Mesenchymal stem cell (in vitro differentiated cells and primary cell): Measurements from ENCODE around the gene RAPGEF4.

Experiments
- DNase-seq: peaks from one replicate; pipeline ENCODE4 v3.0.0-alpha.2; 2013
- H2AFZ ChIP-seq: one replicate; pipeline ENCODE4 v1.6.1; 2013; ENCODE audit warnings: low read depth, mild to moderate bottlenecking, control low read depth, inconsistent platforms, low read length, moderate library complexity
- H2AK5ac ChIP-seq: 2 replicates; pipeline ENCODE4 v1.6.1; 2013; ENCODE audit warnings: low read length, moderate library complexity, mild to moderate bottlenecking, inconsistent platforms; ENCODE audit not compliant: severe bottlenecking
- H2BK120ac ChIP-seq: one replicate; pipeline ENCODE4 v1.6.1; 2013; ENCODE audit warnings: low read depth, mild to moderate bottlenecking, inconsistent platforms, low read length, moderate library complexity
- H2BK12ac ChIP-seq, 2 experiments: one replicate each; pipeline ENCODE4 v1.6.1; 2013; ENCODE audit warnings: inconsistent platforms in 2 of 2, low read length in 2 of 2, mild to moderate bottlenecking in 2 of 2, moderate library complexity in 2 of 2, control low read depth in 1 of 2
- H2BK15ac ChIP-seq: one replicate; pipeline ENCODE4 v1.6.1; 2013; ENCODE audit warnings: mild to moderate bottlenecking, low read depth, inconsistent platforms; ENCODE audit not compliant: poor library complexity, severe bottlenecking
- H2BK5ac ChIP-seq: 2 replicates; pipeline ENCODE4 v1.6.1; 2013; ENCODE audit warnings: low read depth, mild to moderate bottlenecking, low read length, control low read depth, inconsistent platforms; ENCODE audit not compliant: poor library complexity, severe bottlenecking
- H3K14ac ChIP-seq, 2 experiments: one replicate each; pipeline ENCODE4 v1.6.1; 2013; ENCODE audit warnings: inconsistent platforms in 2 of 2, low read length in 2 of 2, control low read depth in 1 of 2, mild to moderate bottlenecking in 1 of 2, moderate library complexity in 1 of 2
- H3K18ac ChIP-seq, 2 experiments: one replicate each; pipeline ENCODE4 v1.6.1; 2013; ENCODE audit warnings: inconsistent platforms in 2 of 2, low read length in 2 of 2, control low read depth in 1 of 2, low read depth in 1 of 2, mild to moderate bottlenecking in 1 of 2
- H3K23ac ChIP-seq, 2 experiments: one replicate each; pipeline ENCODE4 v1.6.1; 2013; ENCODE audit warnings: inconsistent platforms in 2 of 2, low read length in 2 of 2, mild to moderate bottlenecking in 2 of 2, moderate library complexity in 2 of 2, control low read depth in 1 of 2
- H3K27ac ChIP-seq: 2 replicates; pipeline ENCODE4 v1.5.1; 2013; ENCODE audit warnings: mild to moderate bottlenecking, moderate library complexity, low read length, control low read depth, inconsistent platforms; ENCODE audit not compliant: poor library complexity, severe bottlenecking
- H3K27me3 ChIP-seq, 2 experiments: 2 replicates each; pipeline versions ENCODE4 v1.6.1 to v1.7.0; 2013; ENCODE audit warnings: low read length in 2 of 2, mild to moderate bottlenecking in 2 of 2, moderate library complexity in 2 of 2, control low read depth in 1 of 2, inconsistent platforms in 1 of 2; ENCODE audit not compliant: control insufficient read depth in 1 of 2, insufficient read depth in 1 of 2
- H3K36me3 ChIP-seq, 2 experiments: 2 replicates each; pipeline versions ENCODE4 v1.6.1 to v1.7.0; 2013; ENCODE audit warnings: low read length in 2 of 2, control low read depth in 1 of 2, inconsistent platforms in 1 of 2, low read depth in 1 of 2, mild to moderate bottlenecking in 1 of 2; ENCODE audit not compliant: insufficient read depth in 2 of 2, control insufficient read depth in 1 of 2
- H3K4ac ChIP-seq, 2 experiments: one replicate each; pipeline ENCODE4 v1.6.1; 2013; ENCODE audit warnings: inconsistent platforms in 2 of 2, low read length in 2 of 2, mild to moderate bottlenecking in 2 of 2, moderate library complexity in 2 of 2, control low read depth in 1 of 2, low read depth in 1 of 2
- H3K4me1 ChIP-seq: 2 replicates; pipeline ENCODE4 v1.6.1; 2013; ENCODE audit warnings: low read depth, low read length, control low read depth; ENCODE audit not compliant: control insufficient read depth, insufficient read depth
- H3K4me2 ChIP-seq: 2 replicates; pipeline ENCODE4 v1.6.1; 2013; ENCODE audit warnings: low read length, mild to moderate bottlenecking, inconsistent platforms; ENCODE audit not compliant: poor library complexity, severe bottlenecking
- H3K4me3 ChIP-seq, 2 experiments: 2 replicates each; pipeline versions ENCODE4 v1.5.1 to v1.7.0; 2013; ENCODE audit warnings: low read length in 2 of 2, mild to moderate bottlenecking in 2 of 2, control low read depth in 1 of 2, low read depth in 1 of 2; ENCODE audit not compliant: insufficient read depth in 1 of 2
- H3K79me1 ChIP-seq: replicated peaks from 2 replicates; pipeline ENCODE4 v1.6.1; 2013; ENCODE audit warnings: mild to moderate bottlenecking, control low read depth, low read length, inconsistent platforms; ENCODE audit not compliant: poor library complexity, severe bottlenecking
- H3K9ac ChIP-seq: 2 replicates; pipeline ENCODE4 v1.7.0; 2013; ENCODE audit warnings: mild to moderate bottlenecking, low read length, moderate library complexity
- H3K9me3 ChIP-seq: 2 replicates; pipeline ENCODE4 v1.7.0; 2013; ENCODE audit warnings: mild to moderate bottlenecking, low read length; ENCODE audit not compliant: control insufficient read depth
- H4K8ac ChIP-seq: one replicate; pipeline ENCODE4 v1.6.1; 2013; ENCODE audit warnings: inconsistent platforms, mild to moderate bottlenecking, low read length, moderate library complexity
- H4K91ac ChIP-seq: one replicate; pipeline ENCODE4 v1.6.1; 2013; ENCODE audit warnings: mild to moderate bottlenecking, low read length, inconsistent platforms
- WGBS: methylation state at CpG from one replicate; pipeline ENCODE4 v1.1.7; 2013; ENCODE audit warnings: mixed read lengths; 5-methylcytosine and 5-hydroxymethylcytosine counted together

The RAPGEF4 gene

GRCh38 chr2:172970660-172971059, 235.0 kb downstream of the RAPGEF4 start:
- H3K9me3 ChIP-seq: no peaks in the 10 kb centered on the region
- no peaks in the 10 kb centered on the region for H3K27me3 ChIP-seq
- H3K79me1 ChIP-seq: no peaks in the 10 kb centered on the region
- H3K18ac ChIP-seq: no peak overlapping the region
- no peak overlapping the region for H3K4ac ChIP-seq
- no peaks in the 10 kb centered on the region for H3K36me3 ChIP-seq
- H3K4me3 ChIP-seq: no peak overlapping the region
- H2BK12ac ChIP-seq: no peak overlapping the region
- no peak overlapping the region for H3K23ac ChIP-seq
- H3K4me2 ChIP-seq: no peak overlapping the region
- H2BK5ac ChIP-seq: no peak overlapping the region
- WGBS: 93% methylated on average over 4 of the region's 4 CpGs
- H2BK15ac ChIP-seq: no peak overlapping the region
- no peak overlapping the region for H4K8ac ChIP-seq
- H3K14ac ChIP-seq: no peak overlapping the region
- H2BK120ac ChIP-seq: no peak overlapping the region
- no peak overlapping the region for H2AFZ ChIP-seq
- no peak overlapping the region for H3K27ac ChIP-seq
- no peak for DNase-seq
- peaks cover 10% of the 10 kb centered on the region for H3K4me1 ChIP-seq
- no peak overlapping the region for H3K9ac ChIP-seq
- H4K91ac ChIP-seq: no peak overlapping the region
- H2AK5ac ChIP-seq: no peak overlapping the region

- Histone ChIP-seq H3K18ac (no peak overlapping the region), H2BK120ac (no peak overlapping the region), H3K4me2 (no peak overlapping the region), H4K8ac (no peak overlapping the region), H3K4me1 (peaks cover 7% of the 10 kb centered on the region), H3K79me1 (no peaks in the 10 kb centered on the region), H2BK12ac (no peak overlapping the region), H3K4ac (no peak overlapping the region), H4K91ac (no peak overlapping the region), H2BK15ac (no peak overlapping the region), H3K14ac (no peak overlapping the region), H2BK5ac (no peak overlapping the region), H3K36me3 (no peaks in the 10 kb centered on the region), H2AFZ (no peak overlapping the region), H3K4me3 (no peak overlapping the region), H3K27ac (no peak overlapping the region), H3K23ac (no peak overlapping the region), H3K27me3 (peaks cover 6 to 10% of the 10 kb centered on the region in 2 experiments), H3K9me3 (no peaks in the 10 kb centered on the region), H3K9ac (no peak overlapping the region), H2AK5ac (no peak overlapping the region)
- 48% methylated on average over 11 of the region's 12 CpGs for WGBS
- DNase-seq: peak; percentile 60
These were observed 236.5 kb downstream of the RAPGEF4 start for GRCh38 chr2:172972005-172972619.

GRCh38 chr2:172974762-172975161, 239.1 kb downstream of the RAPGEF4 start:
- Histone ChIP-seq H3K27ac (no peak overlapping the region), H4K8ac (no peak overlapping the region), H4K91ac (no peak overlapping the region), H3K36me3 (no peaks in the 10 kb centered on the region), H2AK5ac (no peak overlapping the region), H3K4me2 (no peak overlapping the region), H3K9ac (no peak overlapping the region), H2BK15ac (no peak overlapping the region), H3K4ac (no peak overlapping the region), H3K9me3 (no peaks in the 10 kb centered on the region), H3K27me3 (peaks cover 15 to 23% of the 10 kb centered on the region in 2 experiments), H3K4me1 (no peaks in the 10 kb centered on the region), H3K18ac (no peak overlapping the region), H3K23ac (no peak overlapping the region), H2AFZ (no peak overlapping the region), H2BK5ac (no peak overlapping the region), H2BK12ac (no peak overlapping the region), H3K14ac (no peak overlapping the region), H3K79me1 (no peaks in the 10 kb centered on the region), H2BK120ac (no peak overlapping the region), H3K4me3 (no peak overlapping the region)
- no peak for DNase-seq
- 88% methylated on average over 3 of the region's 4 CpGs for WGBS

- H2BK5ac ChIP-seq: no peak overlapping the region
- no peak overlapping the region for H3K4me2 ChIP-seq
- H3K9ac ChIP-seq: no peak overlapping the region
- no peaks in the 10 kb centered on the region for H3K36me3 ChIP-seq
- no peak overlapping the region for H2AK5ac ChIP-seq
- 37% methylated on average over 2 of the region's 4 CpGs for WGBS
- no peak overlapping the region for H3K18ac ChIP-seq
- peak overlapping the region; percentile 7 for H4K8ac ChIP-seq
- H2BK120ac ChIP-seq: no peak overlapping the region
- H3K27ac ChIP-seq: no peak overlapping the region
- H3K79me1 ChIP-seq: no peaks in the 10 kb centered on the region
- H4K91ac ChIP-seq: no peak overlapping the region
- H2BK12ac ChIP-seq: no peak overlapping the region
- no peaks in the 10 kb centered on the region for H3K4me1 ChIP-seq
- no peak overlapping the region for H3K23ac ChIP-seq
- H3K4me3 ChIP-seq: no peak overlapping the region
- H3K4ac ChIP-seq: no peak overlapping the region
- H3K27me3 ChIP-seq: peaks cover 15 to 23% of the 10 kb centered on the region in 2 experiments
- no peak overlapping the region for H3K14ac ChIP-seq
- no peaks in the 10 kb centered on the region for H3K9me3 ChIP-seq
- H2AFZ ChIP-seq: no peak overlapping the region
- no peak overlapping the region for H2BK15ac ChIP-seq
- DNase-seq: no peak
These were observed 240.5 kb downstream of the RAPGEF4 start for GRCh38 chr2:172976116-172976515.
